Measurements from ENCODE around the gene CDH13.

GRCh38 chr16:83315271-83315670, 688.5 kb downstream of the CDH13 start:
- TF ChIP-seq TAF1 (IDR thresholded peaks at IDR 0.05; ENCODE audit: low read depth): no peak
- TF ChIP-seq CTCF (IDR thresholded peaks at IDR 0.05; ENCODE audit: poor library complexity, severe bottlenecking): no peak
- TF ChIP-seq POLR2AphosphoS5 (IDR thresholded peaks at IDR 0.05): no peak
- no peak for TF ChIP-seq REST (IDR thresholded peaks at IDR 0.05; ENCODE audit: borderline replicate concordance)

Data from neural cell (in vitro differentiated cells).